ENCODE measurements around the gene ENPP7.

- TF ChIP-seq, protein P1, sequence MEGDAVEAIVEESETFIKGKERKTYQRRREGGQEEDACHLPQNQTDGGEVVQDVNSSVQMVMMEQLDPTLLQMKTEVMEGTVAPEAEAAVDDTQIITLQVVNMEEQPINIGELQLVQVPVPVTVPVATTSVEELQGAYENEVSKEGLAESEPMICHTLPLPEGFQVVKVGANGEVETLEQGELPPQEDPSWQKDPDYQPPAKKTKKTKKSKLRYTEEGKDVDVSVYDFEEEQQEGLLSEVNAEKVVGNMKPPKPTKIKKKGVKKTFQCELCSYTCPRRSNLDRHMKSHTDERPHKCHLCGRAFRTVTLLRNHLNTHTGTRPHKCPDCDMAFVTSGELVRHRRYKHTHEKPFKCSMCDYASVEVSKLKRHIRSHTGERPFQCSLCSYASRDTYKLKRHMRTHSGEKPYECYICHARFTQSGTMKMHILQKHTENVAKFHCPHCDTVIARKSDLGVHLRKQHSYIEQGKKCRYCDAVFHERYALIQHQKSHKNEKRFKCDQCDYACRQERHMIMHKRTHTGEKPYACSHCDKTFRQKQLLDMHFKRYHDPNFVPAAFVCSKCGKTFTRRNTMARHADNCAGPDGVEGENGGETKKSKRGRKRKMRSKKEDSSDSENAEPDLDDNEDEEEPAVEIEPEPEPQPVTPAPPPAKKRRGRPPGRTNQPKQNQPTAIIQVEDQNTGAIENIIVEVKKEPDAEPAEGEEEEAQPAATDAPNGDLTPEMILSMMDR (IDR thresholded peaks at IDR 0.05) = no peak
- TF ChIP-seq POLR2A (IDR thresholded peaks at IDR 0.05) = no peak
Observed at GRCh38 chr17:79699386-79700036, 31.2 kb upstream of the ENPP7 start.

All from uterus (tissue), 2 donors.